Measurements from ENCODE around the gene C1orf146.
"Not testable (repeated sequence)": the region's sequence is repeated elsewhere in the genome, so short reads cannot be mapped to it uniquely, and the experiment has no call there.

Gene C1orf146

GRCh38 chr1:92274939-92275338, 57.2 kb downstream of the C1orf146 start:
- Histone ChIP-seq H2AFZ (ENCODE audit: low read length) (no peak overlapping the region), H3K9me2 (ENCODE audit: low read depth, low read length) (no peaks in the 10 kb centered on the region), H3K36me3 (ENCODE audit: insufficient read depth, low read length) (peaks cover 60% of the 10 kb centered on the region), H3K27me3 (ENCODE audit: insufficient read depth, low read length) (no peaks in the 10 kb centered on the region), H3K79me2 (ENCODE audit: insufficient read depth, low read length) (no peaks in the 10 kb centered on the region), H3K9ac (ENCODE audit: low read length) (no peak overlapping the region), H4K20me1 (ENCODE audit: insufficient read depth, low read length) (no peaks in the 10 kb centered on the region), H3K4me1 (ENCODE audit: insufficient read depth, low read length, severe bottlenecking) (no peaks in the 10 kb centered on the region), H3K27ac (ENCODE audit: low read depth, low read length, poor library complexity, severe bottlenecking) (no peak overlapping the region), H3K9me3 (ENCODE audit: low read length) (no peaks in the 10 kb centered on the region), H3K4me2 (ENCODE audit: low read length) (no peak overlapping the region), H3K4me3 (ENCODE audit: low read depth, low read length, poor library complexity, severe bottlenecking) (no peak overlapping the region), H3F3A (ENCODE audit: insufficient read depth, low read length) (no peaks in the 10 kb centered on the region)
- TF ChIP-seq EZH2 (IDR thresholded peaks at IDR 0.05; ENCODE audit: borderline replicate concordance, low read length) (no peak), CTCF (IDR thresholded peaks at IDR 0.05; ENCODE audit: low read length) (no peak)

GRCh38 chr1:92276082-92276481, 58.4 kb downstream of the C1orf146 start:
- Histone ChIP-seq H3K9me2 (ENCODE audit: low read depth, low read length) (no peaks in the 10 kb centered on the region), H4K20me1 (ENCODE audit: insufficient read depth, low read length) (no peaks in the 10 kb centered on the region), H3K27me3 (ENCODE audit: insufficient read depth, low read length) (no peaks in the 10 kb centered on the region), H3K9ac (ENCODE audit: low read length) (no peak overlapping the region), H3K4me1 (ENCODE audit: insufficient read depth, low read length, severe bottlenecking) (no peaks in the 10 kb centered on the region), H3K79me2 (ENCODE audit: insufficient read depth, low read length) (no peaks in the 10 kb centered on the region), H3K4me3 (ENCODE audit: low read depth, low read length, poor library complexity, severe bottlenecking) (no peak overlapping the region), H3K4me2 (ENCODE audit: low read length) (no peak overlapping the region), H3K9me3 (ENCODE audit: low read length) (no peaks in the 10 kb centered on the region), H3K36me3 (ENCODE audit: insufficient read depth, low read length) (peaks cover 56% of the 10 kb centered on the region), H2AFZ (ENCODE audit: low read length) (no peak overlapping the region), H3K27ac (ENCODE audit: low read depth, low read length, poor library complexity, severe bottlenecking) (no peak overlapping the region), H3F3A (ENCODE audit: insufficient read depth, low read length) (no peaks in the 10 kb centered on the region)
- TF ChIP-seq CTCF (IDR thresholded peaks at IDR 0.05; ENCODE audit: low read length) (no peak), EZH2 (IDR thresholded peaks at IDR 0.05; ENCODE audit: borderline replicate concordance, low read length) (no peak)

- Histone ChIP-seq H3K9ac (ENCODE audit: low read length) (no peak overlapping the region), H3K9me2 (ENCODE audit: low read depth, low read length) (no peaks in the 10 kb centered on the region), H3K27ac (ENCODE audit: low read depth, low read length, poor library complexity, severe bottlenecking) (no peak overlapping the region), H3K27me3 (ENCODE audit: insufficient read depth, low read length) (no peaks in the 10 kb centered on the region), H3K79me2 (ENCODE audit: insufficient read depth, low read length) (no peaks in the 10 kb centered on the region), H2AFZ (ENCODE audit: low read length) (no peak overlapping the region), H3F3A (ENCODE audit: insufficient read depth, low read length) (no peaks in the 10 kb centered on the region), H3K4me3 (ENCODE audit: low read depth, low read length, poor library complexity, severe bottlenecking) (no peak overlapping the region), H3K36me3 (ENCODE audit: insufficient read depth, low read length) (peaks cover 45% of the 10 kb centered on the region), H4K20me1 (ENCODE audit: insufficient read depth, low read length) (no peaks in the 10 kb centered on the region), H3K4me2 (ENCODE audit: low read length) (no peak overlapping the region), H3K4me1 (ENCODE audit: insufficient read depth, low read length, severe bottlenecking) (no peaks in the 10 kb centered on the region), H3K9me3 (ENCODE audit: low read length) (no peaks in the 10 kb centered on the region)
- no peak for TF ChIP-seq EZH2 (IDR thresholded peaks at IDR 0.05; ENCODE audit: borderline replicate concordance, low read length)
- no peak for TF ChIP-seq CTCF (IDR thresholded peaks at IDR 0.05; ENCODE audit: low read length)
These were observed 59.5 kb downstream of the C1orf146 start for GRCh38 chr1:92277105-92277723.

GRCh38 chr1:92279781-92280180, 62.1 kb downstream of the C1orf146 start:
- H3K9me3 ChIP-seq (ENCODE audit: low read length); H2AFZ ChIP-seq (ENCODE audit: low read length); H3K9me2 ChIP-seq (ENCODE audit: low read depth, low read length); H3K27me3 ChIP-seq (ENCODE audit: insufficient read depth, low read length); H3K4me3 ChIP-seq (ENCODE audit: low read depth, low read length, poor library complexity, severe bottlenecking); H3K9ac ChIP-seq (ENCODE audit: low read length); H3K27ac ChIP-seq (ENCODE audit: low read depth, low read length, poor library complexity, severe bottlenecking); H3K79me2 ChIP-seq (ENCODE audit: insufficient read depth, low read length); H3F3A ChIP-seq (ENCODE audit: insufficient read depth, low read length); H3K4me1 ChIP-seq (ENCODE audit: insufficient read depth, low read length, severe bottlenecking); H3K4me2 ChIP-seq (ENCODE audit: low read length); H4K20me1 ChIP-seq (ENCODE audit: insufficient read depth, low read length): not testable (repeated sequence)
- H3K36me3 ChIP-seq (ENCODE audit: insufficient read depth, low read length): peaks cover 27% of the 10 kb centered on the region

GRCh38 chr1:92281411-92281810, 63.7 kb downstream of the C1orf146 start:
- H3K36me3 ChIP-seq (ENCODE audit: insufficient read depth, low read length): peaks cover 36% of the 10 kb centered on the region
- not testable (repeated sequence) for H3K4me1 ChIP-seq (ENCODE audit: insufficient read depth, low read length, severe bottlenecking); H3K4me2 ChIP-seq (ENCODE audit: low read length); H3F3A ChIP-seq (ENCODE audit: insufficient read depth, low read length); H4K20me1 ChIP-seq (ENCODE audit: insufficient read depth, low read length); H3K79me2 ChIP-seq (ENCODE audit: insufficient read depth, low read length); H2AFZ ChIP-seq (ENCODE audit: low read length); H3K27ac ChIP-seq (ENCODE audit: low read depth, low read length, poor library complexity, severe bottlenecking); H3K4me3 ChIP-seq (ENCODE audit: low read depth, low read length, poor library complexity, severe bottlenecking); H3K27me3 ChIP-seq (ENCODE audit: insufficient read depth, low read length); H3K9ac ChIP-seq (ENCODE audit: low read length); H3K9me2 ChIP-seq (ENCODE audit: low read depth, low read length); H3K9me3 ChIP-seq (ENCODE audit: low read length)

All from OCI-LY1 (cell line).